Stimulated activated CD4-positive, alpha-beta T cell treated with anti-CD3 and anti-CD28 coated beads, Interleukin-1b, Interleukin-23, amount 100 ng/mL, for 48 hours (primary cell): ENCODE measurements around the gene RARRES1.

ENCODE experiments used
- DNase-seq: peaks from one replicate; pipeline ENCODE4 v3.0.0-alpha.2; 2020

RARRES1 gene, protein sequence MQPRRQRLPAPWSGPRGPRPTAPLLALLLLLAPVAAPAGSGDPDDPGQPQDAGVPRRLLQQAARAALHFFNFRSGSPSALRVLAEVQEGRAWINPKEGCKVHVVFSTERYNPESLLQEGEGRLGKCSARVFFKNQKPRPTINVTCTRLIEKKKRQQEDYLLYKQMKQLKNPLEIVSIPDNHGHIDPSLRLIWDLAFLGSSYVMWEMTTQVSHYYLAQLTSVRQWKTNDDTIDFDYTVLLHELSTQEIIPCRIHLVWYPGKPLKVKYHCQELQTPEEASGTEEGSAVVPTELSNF

GRCh38 chr3:158731938-158732855, at the start of gene RARRES1:
RARRES1 (minus strand) TSS chr3:158732457; CDS start chr3:158732415, 42 bp downstream.
- DNase-seq: peak; percentile 50

DNA sequence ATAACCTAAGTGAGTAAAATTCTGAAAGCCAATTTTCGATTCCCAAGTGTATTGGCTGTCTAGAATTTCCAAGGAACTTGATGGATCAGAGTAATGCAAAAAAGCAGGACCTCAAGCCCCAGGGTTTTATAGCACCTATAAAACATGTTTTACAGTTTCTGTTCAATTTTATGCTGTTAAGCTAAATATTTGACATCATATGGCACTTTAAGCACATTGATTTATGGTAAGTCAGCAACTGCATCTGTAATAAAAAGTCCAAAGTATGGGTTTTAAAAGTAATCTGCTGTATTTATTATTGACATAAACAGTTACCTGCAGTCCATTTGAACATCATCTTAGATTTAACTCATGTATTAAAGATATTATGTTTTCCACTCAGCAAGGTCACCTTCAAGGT, 49.6 kb upstream of the RARRES1 start:
- no peak for DNase-seq

DNA sequence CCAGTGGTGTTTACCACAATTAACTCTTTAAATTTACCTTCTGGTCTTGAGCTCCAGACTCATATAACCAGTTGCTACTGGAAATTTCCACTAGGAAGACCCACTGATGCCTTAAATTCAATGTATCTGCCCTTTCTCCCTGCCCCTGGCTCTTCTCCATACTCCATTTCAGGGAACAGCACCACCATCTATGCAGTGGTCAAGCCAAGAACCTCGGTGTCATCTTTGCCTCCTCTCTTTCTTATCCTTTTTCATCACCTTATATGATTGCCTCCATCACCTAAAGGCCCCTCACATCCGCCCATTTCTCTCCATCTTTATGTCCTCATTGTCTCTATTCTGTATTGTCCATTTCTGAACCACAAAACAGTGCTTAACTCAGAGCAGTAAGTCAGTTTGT, 48.9 kb upstream of the RARRES1 start:
- no peak for DNase-seq

DNA sequence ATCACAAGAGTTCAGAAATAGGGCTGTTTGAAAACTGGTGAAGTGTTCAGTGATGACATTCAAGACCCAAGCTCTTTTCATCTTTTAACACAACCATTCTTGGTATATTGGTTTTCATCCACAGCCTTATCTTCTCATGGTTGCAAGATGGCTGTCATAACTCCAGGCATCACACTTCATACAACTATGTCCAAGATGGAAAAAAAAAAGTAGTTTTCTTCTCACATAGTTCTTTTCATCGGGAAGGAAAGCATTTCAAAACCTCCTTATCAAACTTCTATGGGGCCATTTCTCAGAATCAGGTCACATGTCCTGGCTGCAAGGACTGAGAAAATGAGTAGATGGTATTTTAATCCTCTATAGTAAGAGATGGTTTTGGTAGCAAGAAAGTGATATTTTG, 48.5 kb upstream of the RARRES1 start:
- DNase-seq: no peak

DNA sequence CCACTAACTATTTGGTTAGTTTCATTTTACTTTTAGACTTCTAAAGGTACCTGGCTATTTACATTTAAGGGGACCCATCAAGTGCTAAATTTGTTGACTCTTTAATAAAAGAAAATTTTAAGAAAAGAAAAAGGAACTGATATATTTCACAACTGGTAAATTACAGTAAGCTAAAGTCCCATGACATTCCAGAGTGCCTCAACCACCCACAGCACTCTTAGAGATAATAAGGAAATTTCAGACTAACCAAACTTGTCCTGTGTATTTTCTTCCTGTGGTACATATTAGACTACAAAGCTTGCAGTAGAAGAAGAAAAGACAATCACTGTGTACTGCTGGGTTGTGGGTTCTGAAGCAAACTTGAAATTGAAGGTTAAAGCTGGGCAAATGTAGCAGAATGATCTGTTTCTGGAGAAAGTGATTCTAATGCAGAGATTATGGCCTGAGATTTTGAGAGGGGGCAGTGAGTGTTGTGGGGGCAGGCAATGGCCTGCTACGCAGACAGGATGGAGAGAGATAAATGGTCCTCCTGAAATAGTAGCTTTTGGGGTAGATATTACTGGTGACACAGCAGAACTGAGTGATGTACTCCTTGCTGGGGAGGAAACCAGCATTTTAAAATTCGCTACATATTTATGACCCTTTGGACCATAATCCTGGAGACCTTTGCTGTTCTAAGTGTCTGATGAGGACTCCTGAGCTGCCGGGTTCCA, 45.1 kb upstream of the RARRES1 start:
- no peak for DNase-seq

DNA sequence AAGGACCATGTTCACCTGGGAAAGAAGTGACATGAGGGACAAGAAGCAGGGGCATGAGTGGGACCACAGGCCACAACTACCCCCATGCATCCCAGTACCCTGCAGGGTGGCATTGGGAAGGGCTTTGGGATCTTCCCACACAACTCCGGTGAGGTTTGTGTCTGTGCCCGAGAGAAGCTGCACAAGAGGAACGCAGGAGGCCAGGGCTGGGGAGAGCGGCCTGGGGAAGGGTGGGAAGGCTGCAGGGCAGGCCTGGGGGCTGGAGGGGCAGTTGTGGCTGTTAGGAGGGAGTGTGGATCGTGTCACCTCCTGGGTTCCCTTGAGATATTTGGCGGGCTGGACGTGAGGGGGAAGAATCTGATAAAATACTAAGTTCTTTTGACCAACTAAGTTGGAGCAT, 44.3 kb upstream of the RARRES1 start:
- no peak for DNase-seq

GRCh38 chr3:158775426-158776410, 43.5 kb upstream of the RARRES1 start:
- DNase-seq: no peak

DNA sequence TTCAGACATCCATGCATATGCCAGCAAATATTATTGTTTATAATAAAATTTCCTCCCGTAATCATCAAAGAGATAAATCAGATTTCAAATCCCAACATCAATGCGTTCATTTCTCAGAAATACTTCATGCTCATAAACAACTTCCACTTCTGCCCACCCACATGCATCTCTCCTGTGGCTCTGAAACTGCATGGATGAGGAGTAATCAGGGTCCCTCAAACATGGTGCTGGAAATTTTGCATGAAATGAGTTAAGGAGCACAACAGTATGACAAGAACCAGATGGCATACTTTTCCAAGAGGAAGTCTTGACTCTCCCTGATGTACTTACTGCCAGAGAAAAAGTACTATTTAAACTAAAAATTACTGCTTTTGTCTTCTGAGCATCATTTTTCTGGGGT, 42.7 kb upstream of the RARRES1 start:
- DNase-seq: no peak

DNA sequence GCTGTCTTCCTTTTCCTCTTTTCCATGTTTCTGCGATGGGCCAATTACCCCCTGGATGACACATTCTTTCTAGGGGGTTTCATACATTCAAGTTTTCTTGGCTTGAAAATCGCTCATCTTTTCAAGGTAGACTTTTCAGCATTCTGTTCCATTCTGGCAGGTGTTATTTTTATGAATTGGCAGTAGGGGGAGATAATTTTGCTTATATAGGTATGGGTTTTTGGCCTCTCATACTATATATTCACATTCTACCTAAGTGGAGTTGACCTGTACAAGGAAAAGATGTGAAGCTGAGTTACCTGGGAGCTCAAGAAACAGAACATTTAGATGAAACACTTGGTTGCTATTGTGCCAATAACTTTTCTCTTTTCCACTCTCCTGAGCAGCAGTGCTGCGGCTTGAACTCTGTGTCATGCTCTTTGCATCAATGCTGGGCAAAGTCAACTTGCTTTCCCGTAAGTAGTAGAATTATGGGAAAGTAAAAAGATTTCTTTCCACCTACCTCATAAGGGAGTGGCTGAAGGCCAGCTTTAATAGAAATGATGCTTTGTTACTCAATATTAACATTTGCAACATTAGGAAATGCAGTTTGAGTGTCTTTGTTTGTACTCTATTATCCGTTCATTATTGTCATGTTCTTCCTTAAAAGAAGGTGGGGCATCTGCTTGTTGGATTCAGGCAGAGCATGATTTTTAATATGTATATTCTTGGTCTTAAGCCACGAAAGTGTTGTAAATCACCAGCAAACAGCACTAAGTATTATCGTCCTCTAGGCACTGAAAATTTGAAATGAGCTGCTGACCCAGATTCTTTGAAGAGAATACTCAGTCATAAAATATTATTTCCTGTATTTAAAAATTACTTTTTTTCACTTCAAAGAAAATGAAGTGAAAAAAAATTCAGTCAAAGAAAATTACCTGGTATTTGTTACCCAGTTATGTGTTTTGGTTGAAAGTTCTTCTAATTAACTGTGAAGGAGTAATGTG, 41.9 kb upstream of the RARRES1 start:
- no peak for DNase-seq

DNA sequence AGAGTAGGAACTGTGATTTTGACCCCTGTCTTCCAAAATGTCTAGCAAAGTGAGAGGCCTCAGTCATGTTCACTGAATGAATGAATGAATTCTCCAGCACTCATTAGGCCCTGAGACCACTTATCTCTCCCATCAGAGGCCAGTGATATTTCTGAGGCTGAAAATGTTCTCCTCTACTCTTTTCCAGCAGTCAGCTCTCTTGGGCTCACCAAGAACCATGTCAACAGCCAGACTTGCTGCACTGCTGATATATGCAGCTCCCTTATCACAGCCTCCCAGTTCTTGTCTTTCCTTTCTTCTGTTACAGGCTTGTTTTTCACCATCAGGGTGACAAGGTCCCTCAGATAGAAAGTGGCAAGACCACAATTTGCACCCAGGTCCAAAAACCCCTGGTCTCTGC, 40.9 kb upstream of the RARRES1 start:
- DNase-seq: no peak

- DNase-seq: no peak
Measured at GRCh38 chr3:158771982-158772381, 39.7 kb upstream of the RARRES1 start.

DNA sequence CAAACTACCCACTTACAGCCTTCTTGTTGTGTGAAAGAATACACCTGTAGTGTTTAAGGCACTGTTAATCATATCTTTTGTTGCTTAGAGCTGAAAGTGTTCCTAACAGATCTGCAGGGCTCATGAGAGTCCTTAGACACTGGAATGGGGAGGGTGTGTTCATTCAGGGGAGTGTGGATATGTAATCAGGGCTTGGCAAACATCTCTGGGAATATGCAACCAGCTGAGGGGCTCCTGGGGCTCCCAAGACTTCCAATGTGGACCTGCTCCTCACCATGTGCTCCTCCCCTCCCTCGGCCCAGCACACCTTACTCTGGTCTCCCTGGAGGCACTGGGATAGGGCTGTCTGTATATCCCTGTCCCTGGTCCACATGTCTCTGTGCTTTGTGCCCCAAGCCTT, 39.3 kb upstream of the RARRES1 start:
- DNase-seq: no peak

GRCh38 chr3:158770741-158771350, 38.6 kb upstream of the RARRES1 start:
- no peak for DNase-seq

GRCh38 chr3:158769952-158770740, 37.9 kb upstream of the RARRES1 start:
- no peak for DNase-seq

- no peak for DNase-seq
Measured at GRCh38 chr3:158769549-158769948, 37.3 kb upstream of the RARRES1 start.

DNA sequence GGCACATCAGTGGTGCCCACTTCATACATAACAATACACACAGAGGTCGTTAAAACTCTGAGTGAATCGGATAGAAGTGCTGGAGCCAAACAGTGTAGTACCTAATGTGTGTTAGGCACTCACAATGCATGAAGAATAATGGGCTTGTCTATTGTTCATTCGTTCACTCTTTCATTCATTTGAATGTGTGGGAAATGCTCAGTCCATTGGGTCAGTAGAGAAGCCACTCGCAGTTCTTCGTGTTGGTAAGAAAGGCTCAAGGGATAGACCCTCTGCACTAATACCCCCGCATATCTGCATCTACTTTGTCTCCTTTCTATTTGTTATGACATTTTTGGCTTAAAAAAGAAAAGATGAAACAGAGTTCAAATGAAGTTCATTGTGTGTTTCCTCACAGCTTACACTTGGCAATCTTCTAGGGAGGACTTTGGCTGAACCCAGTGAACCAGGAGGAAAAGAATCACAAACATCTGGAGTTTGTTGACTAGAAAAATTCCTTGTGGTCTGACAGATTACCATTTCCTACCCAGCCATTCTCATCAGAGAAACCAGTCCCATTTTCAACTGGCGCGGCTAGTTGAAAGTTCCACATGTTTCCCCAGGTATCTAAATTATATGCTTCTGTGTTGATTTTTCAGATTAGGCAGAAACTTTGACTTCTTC, 36.8 kb upstream of the RARRES1 start:
- no peak for DNase-seq

DNA sequence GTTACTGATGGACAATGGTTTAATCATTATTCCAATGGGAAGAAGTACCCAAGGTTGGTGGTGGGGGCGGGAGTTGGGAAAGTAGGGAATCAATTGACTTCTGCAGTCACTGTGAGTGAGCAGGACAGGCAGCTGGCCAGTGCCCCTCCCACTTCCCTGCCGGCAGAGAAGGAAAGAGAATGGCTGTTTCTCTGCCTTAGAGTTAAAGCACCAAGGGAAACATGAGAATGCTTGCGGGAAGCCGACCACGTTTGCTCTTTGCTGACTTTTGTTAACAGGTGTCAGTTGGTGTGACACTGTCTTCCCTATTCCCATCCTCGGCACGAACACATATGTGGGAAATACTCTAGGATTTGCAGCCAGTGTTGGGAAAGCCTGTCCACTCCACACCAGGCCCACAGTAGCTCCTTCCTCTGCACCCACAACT, 36.1 kb upstream of the RARRES1 start:
- no peak for DNase-seq

DNA sequence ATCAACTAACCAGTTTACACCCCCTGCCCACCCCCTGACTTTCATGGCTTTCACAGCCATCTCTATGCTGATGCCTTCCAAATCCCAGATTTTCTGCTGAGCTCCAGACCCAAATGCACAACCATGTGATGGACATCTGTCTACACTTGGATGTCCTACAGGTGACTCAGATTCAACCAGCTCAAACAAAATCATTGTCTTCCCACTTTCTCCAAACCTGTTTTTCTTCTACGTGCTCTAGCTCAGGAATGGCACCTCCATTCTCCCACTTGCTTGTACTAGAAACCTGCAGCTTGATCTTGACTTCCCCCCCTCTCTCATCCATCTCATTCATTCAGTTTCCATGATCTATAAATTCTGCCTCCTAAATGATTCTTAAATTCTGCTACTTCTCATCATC, 34.1 kb upstream of the RARRES1 start:
- no peak for DNase-seq
